Activated naive CD4-positive, alpha-beta T cell (primary cell): Measurements from ENCODE around the gene AQP1.
A peak's percentile ranks its signal among the peaks of the same experiment; 100 is the strongest.

Source experiments
- DNase-seq, 4 experiments: peaks; one replicate each; lab custom pipeline; 2025; lab: John Stamatoyannopoulos, UW

The AQP1 gene

DNA sequence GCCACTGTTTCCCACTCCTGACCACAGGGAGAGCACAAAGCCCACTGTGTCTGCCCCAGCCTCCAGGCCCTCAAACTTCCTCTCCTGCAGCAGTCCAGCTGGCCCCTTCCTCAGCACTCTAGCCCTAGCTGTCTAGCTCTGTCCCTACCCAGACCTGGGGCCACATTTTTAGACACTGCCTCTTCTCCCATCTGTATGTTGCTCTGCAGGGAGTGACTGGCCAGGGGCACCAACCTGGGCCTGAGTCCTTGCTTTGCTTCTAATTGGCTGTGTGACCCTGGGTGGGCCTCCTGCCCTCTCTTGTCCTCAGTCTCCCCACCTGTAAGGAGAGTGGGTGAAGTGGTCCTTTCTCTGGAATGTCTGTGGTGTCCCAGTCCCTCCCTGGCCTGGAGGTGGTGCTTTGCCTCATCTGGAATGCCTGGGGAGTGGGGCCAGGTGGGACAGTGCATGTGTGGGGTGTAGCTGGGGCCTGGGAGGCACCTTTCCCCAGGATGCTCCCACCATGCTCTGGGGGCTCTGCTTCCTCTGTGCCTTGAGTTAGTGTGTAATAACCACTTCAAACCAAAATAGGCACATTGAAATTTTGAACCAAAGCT, 25.1 kb downstream of the AQP1 start:
- no peak for DNase-seq

- DNase-seq: no peak
Measured at GRCh38 chr7:30937416-30937815, 25.8 kb downstream of the AQP1 start.

DNA sequence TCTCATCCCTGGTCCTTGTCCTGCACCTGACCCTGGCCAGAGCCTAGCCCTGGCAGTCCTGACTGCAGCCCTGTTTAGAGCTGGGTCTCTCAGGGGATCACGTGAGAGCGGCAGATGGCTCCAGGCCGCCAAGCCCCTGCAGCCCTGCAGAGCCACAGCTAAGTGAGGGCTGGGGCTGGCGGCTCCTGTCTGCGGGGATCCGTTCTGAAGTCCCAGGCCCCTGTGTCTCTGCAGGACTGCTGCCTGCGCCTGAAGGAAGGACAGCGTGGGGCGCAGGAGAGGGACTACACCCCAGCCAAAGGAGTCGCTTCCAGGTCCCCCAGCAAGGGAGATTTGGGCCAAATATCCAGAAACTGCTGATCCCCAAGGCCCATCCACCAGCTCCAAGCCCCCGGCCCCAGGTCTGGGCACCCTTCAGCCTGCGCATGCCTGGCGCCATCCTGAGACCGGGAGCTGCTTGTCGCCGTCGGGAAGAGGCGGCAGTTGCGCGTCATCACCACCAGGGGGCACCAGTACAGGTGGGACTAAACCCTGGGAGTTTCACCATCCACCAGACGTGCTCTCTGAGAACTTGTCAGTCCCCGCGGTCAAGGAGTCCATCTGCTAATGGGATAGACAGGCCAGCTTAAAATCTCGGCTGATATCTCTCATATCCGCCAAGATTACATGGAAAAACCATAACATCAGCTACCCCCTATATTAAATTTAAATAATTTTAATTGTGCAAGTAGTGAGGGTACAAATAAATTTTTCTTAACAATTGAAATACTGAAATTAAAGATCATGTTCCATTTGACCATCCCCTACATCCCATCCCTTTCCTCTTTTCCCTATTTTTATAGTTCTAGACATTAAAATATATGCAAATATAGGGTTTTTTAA, 27.0 kb downstream of the AQP1 start:
- peak in 3 of 4 experiments; percentile 16 to 47 (median 38) for DNase-seq

- DNase-seq: no peak
Measured at GRCh38 chr7:30941582-30942323, 30.1 kb downstream of the AQP1 start.

DNA sequence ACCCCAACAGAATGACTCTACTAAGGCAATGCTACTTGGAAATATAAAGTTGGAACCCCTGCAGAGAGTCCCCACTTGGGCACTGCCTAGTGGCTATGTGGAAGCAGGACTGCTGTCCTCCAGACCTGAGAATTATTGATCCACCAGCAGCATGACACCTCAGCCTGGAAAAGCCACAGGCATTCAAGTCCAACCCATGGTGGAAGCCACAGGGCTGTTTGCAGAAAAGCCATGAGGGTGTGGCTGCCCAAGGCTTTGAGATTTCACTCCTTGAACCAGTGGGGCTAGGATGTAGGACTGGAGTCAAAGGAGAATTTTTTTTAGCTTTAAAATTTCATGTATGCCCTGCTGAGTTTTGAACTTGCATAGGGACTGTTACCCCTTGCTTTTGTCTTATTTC, 38.5 kb downstream of the AQP1 start:
- DNase-seq: no peak

DNA sequence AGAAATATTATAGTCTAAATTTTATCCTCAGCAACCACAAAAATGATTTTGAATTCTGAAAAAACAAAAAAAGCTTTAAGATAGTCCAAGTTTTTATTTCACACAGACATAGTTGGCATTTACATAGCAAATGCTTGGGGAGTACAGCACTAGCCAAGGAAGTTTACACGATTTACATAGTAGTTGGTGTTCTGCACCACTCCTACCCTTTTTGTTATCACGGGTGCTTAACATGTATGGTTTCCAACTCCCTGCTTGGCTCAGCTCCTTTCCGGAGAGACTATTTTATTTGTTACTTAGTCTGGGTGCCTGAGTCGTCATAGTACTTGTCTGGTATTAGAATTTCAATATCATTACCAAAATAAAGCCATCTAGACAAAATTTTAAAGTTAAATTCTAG, 43.3 kb downstream of the AQP1 start:
- no peak for DNase-seq

GRCh38 chr7:30956704-30957103, 45.1 kb downstream of the AQP1 start:
- no peak for DNase-seq

GRCh38 chr7:30963842-30964241, 52.2 kb downstream of the AQP1 start, which contains the start of gene GHRHR:
TSS of gene GHRHR (plus strand) at chr7:30963953. CDS start at chr7:30964069, 116 bp downstream.
- DNase-seq: no peak

DNA sequence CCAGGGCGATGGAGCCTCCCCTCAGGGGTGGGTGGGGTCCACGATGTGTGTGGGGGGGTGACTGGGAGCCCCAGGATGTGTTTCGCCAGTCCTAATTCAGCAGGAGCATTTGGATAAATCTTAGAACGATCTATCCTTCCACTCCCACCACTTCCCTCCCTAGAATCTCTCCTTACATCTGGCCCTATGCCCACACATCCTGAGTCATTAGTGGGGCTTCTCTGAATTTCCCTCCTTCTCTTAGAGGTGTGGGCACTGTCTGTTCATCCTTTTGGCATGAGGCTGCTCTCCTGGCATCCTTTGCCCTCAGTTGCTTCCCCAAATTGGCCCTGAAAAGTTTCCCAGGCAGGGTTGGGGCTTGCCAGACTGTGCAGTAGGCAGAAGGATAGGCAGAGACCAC, 53.7 kb downstream of the AQP1 start:
- DNase-seq: no peak

GRCh38 chr7:30965883-30966282, 54.2 kb downstream of the AQP1 start:
- DNase-seq: no peak

DNA sequence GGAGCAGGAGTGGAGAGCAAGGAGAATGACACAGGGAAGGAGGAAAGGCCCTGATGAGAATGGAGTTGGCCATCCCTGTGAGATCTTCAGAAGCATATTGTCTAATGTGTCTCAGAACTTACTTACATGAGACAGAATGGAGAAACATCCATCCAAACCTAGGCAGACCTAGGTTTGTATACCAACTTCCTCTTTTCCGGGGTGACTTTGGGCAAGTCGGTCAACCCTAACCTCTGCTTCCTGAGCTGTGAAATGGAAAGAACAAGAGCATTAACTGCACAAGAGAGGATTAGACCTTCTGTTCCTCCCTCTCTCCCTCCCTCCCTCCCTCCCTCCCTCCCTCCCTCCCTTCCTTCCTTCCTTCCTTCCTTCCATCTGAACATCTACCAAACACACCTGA, 56.6 kb downstream of the AQP1 start:
- no peak for DNase-seq

GRCh38 chr7:30968747-30969603, 57.3 kb downstream of the AQP1 start:
- DNase-seq: no peak

GRCh38 chr7:30969604-30969970, 57.9 kb downstream of the AQP1 start:
- no peak for DNase-seq

DNA sequence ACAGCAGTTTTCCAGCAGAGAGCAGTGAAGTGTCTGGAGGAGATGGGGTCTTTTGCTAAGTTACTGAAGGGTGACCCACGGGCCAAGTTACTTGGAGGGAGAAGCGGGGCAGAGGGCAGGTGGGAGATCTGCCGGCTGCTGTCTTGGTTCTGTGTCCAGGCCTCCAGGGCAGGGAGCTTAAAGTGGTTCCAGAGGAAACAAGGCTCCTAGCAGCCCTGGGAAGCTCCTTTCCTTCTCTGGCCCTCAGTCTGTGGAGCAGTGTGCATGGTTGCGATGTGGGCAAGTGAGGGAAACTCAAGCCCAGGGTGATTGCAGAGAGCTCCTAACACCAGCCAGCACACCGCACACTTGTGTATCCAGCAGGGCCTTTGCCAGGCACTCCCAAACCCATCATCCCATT, 58.4 kb downstream of the AQP1 start:
- DNase-seq: no peak

DNA sequence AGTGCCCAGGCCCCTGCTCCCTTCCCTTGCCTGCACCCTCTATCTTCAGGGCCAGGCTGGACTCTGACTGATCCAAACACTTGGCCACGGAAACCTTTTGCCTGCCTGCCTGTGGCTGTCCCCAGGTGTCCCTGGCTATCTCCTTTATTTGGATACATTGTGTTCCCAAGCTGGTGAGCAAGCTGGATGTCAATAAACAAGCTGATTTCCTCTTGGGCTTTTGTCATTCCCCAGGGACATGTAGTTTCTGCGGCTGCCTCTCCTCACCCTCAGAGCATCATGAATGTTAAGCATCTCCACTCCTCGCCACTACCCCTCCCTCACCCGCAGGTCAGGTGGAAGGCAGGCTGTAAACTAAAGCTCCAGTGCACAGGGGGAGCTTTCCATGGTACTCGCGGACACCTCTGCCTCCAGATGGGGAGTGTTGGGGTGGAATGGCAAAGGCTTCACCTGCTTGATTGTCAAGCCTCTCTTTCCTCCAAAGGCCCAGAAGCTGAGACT, 59.0 kb downstream of the AQP1 start:
- DNase-seq: no peak

DNA sequence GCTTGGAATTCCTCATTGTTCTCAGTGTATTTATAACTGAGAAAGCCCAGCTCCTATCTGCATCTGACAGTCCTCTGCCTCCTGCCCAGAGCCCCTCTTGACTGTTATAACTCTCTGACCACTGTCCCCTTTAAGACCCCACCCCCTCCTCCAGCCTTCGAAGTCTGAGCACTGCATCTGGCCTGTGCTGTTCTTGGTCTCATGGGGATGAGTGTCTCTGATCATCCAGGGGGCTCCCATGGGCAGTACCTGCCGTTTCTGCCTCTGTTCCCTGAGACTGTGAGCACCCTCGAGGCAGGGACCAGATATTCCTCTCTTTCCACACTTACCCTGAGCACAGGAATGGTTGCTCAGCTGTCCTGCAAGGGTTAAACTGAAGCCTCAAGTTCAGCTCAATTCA, 59.8 kb downstream of the AQP1 start:
- no peak for DNase-seq

DNA sequence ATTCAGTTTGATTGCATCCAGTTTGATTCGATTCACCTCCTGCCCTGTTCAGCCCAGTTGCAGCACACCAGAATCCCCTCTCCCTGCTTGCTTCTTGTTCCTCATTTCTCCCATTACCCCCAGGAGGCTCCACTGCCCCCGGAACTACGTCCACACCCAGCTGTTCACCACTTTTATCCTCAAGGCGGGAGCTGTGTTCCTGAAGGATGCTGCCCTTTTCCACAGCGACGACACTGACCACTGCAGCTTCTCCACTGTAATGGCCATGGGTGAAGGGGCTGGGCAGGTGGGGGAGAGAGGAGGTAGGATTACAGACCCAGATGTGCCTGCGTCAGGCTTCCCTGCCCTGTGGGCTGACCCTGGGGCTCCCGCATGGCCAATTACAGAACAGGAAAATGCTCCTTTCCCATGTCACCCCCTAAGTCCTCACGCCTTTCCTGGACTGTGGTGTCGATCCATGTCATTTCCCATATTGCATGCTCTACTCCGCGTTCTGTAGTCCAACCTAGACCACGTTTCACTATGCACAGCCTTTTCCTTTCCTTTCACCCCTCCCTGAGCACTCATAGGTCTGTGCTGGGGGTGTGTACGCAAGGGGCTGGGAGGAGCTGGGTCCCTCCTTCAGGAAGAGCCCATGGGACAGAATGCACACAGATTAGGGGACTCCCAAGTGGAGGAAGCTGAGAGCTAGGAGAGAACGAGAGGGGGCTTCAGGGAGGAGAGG, 60.3 kb downstream of the AQP1 start:
- no peak for DNase-seq

- DNase-seq: no peak
Measured at GRCh38 chr7:30973292-30973691, 61.6 kb downstream of the AQP1 start.

- no peak for DNase-seq
Measured at GRCh38 chr7:30973791-30974604, 62.3 kb downstream of the AQP1 start.

- no peak for DNase-seq
Measured at GRCh38 chr7:30974605-30975255, 63.1 kb downstream of the AQP1 start.
